HepG2 (cell line): ENCODE measurements around the gene DDX24. TPM values are rescaled to one million over a fixed set of nuclear protein-coding genes. Genes with fewer than 3 reads are reported as not detected.

ENCODE experiments used
- ARID5B ChIP-seq: IDR thresholded peaks from 2 replicates; pipeline ENCODE4 v1.4.0; 2020; ENCODE audit warnings: mild to moderate bottlenecking, missing genetic modification reagents
- CREM ChIP-seq, 2 experiments: sonication (generic) in 1 of 2; formaldehyde crosslinking in 1 of 2; IDR thresholded peaks; 2 replicates each; pipeline versions ENCODE4 v1.4.0 to v1.6.1; 2016 to 2020; ENCODE audit warnings: antibody characterized with exemption in 1 of 2, mild to moderate bottlenecking in 1 of 2, missing genetic modification reagents in 1 of 2
- DMTF1 ChIP-seq: sonication (generic); formaldehyde crosslinking; IDR thresholded peaks from 2 replicates; pipeline ENCODE4 v1.4.0; 2020; ENCODE audit warnings: mild to moderate bottlenecking, missing genetic modification reagents
- FOXK2 ChIP-seq: fragments of 450-650 bp; IDR thresholded peaks from 2 replicates; pipeline ENCODE4 v1.6.1; 2016
- HMG20B ChIP-seq: conservative IDR thresholded peaks from 2 replicates; pipeline ENCODE4 v1.6.1; 2016; ENCODE audit warnings: missing genetic modification reagents, missing compliant biosample characterization
- KAT7 ChIP-seq: IDR thresholded peaks from 2 replicates; pipeline ENCODE4 v1.6.1; 2018; ENCODE audit warnings: borderline replicate concordance, missing compliant biosample characterization
- RARG ChIP-seq: sonication (generic); formaldehyde crosslinking; IDR thresholded peaks from 2 replicates; pipeline ENCODE4 v1.4.0; 2020; ENCODE audit warnings: low read depth, mild to moderate bottlenecking, missing genetic modification reagents
- RORA ChIP-seq: sonication (generic); formaldehyde crosslinking; IDR thresholded peaks from 2 replicates; pipeline ENCODE4 v1.5.0; 2020; ENCODE audit warnings: mild to moderate bottlenecking, missing genetic modification reagents, moderate library complexity
- RXRB ChIP-seq: IDR thresholded peaks from 2 replicates; pipeline ENCODE4 v1.6.1; 2016; ENCODE audit warnings: borderline replicate concordance, missing genetic modification reagents, missing compliant biosample characterization
- THYN1 ChIP-seq: sonication (generic); formaldehyde crosslinking; IDR thresholded peaks from 2 replicates; pipeline ENCODE4 v1.8.1; 2023; ENCODE audit warnings: low read depth, mild to moderate bottlenecking, moderate library complexity, missing genetic modification reagents, borderline replicate concordance
- ZNF124 ChIP-seq: sonication (generic); formaldehyde crosslinking; IDR thresholded peaks from 2 replicates; pipeline ENCODE4 v1.4.0; 2020; ENCODE audit warnings: missing genetic modification reagents
- ZNF142 ChIP-seq: sonication (generic); formaldehyde crosslinking; IDR thresholded peaks from 2 replicates; pipeline ENCODE4 v1.4.0; 2020; ENCODE audit warnings: missing genetic modification reagents
- ZNF343 ChIP-seq: sonication (generic); formaldehyde crosslinking; IDR thresholded peaks from 2 replicates; pipeline ENCODE4 v1.4.0; 2020; ENCODE audit warnings: mild to moderate bottlenecking, missing genetic modification reagents
- ZNF496 ChIP-seq: sonication (generic); formaldehyde crosslinking; IDR thresholded peaks from 2 replicates; pipeline ENCODE4 v1.8.1; 2023; ENCODE audit warnings: mild to moderate bottlenecking, moderate library complexity, missing genetic modification reagents; ENCODE audit not compliant: insufficient replicate concordance
- polyA plus RNA-seq, 8 experiments: library from polyadenylated mRNA; depleted of rRNA in 3 of 8; stranded (reverse) in 7 of 8; unstranded in 1 of 8; fragments of >200 nt; fragmentation: Illumina TruSeq in 4 of 8; extraction: Trizol in 4 of 8; gene quantifications; 2 replicates each; pipeline versions ENCODE4 v1.2.1 to v1.2.3, GENCODE V29; 2011 to 2016; ENCODE audit warnings: low read depth in 4 of 8, missing spikeins in 1 of 8, mixed read lengths in 1 of 8; ENCODE audit not compliant: insufficient read depth in 1 of 8
- total RNA-seq, 5 experiments: library from RNA; depleted of rRNA; stranded (reverse); fragments of >200 nt; fragmentation: Illumina TruSeq; extraction: Trizol; gene quantifications; 2 replicates each; pipeline ENCODE4 v1.2.3, GENCODE V29; 2016; ENCODE audit warnings: low read depth in 1 of 5

DDX24 gene
- total and polyA plus RNA-seq, 2 of the 13 experiments (the other 11 are each of a cell fraction or from before 2014, with no cell fraction given) = 67.3 to 149 TPM

GRCh38 chr14:94026173-94026888, 54.7 kb downstream of the DDX24 start, which contains the start of gene OTUB2 (continued):
- peak; percentile 100 for TF ChIP-seq ZNF142 (CRISPR knock-in tag)
- no peak for TF ChIP-seq RORA (CRISPR knock-in tag)
- TF ChIP-seq DMTF1 (CRISPR knock-in tag) = no peak
- peak; percentile 24; the same call in 1 of the 2 replicates for TF ChIP-seq ARID5B (CRISPR knock-in tag)
- TF ChIP-seq CREM (IDR thresholded peaks at IDR 0.05) = peak; percentile 78
- no peak for TF ChIP-seq CREM (CRISPR knock-in tag; IDR thresholded peaks at IDR 0.05)
- no peak for TF ChIP-seq ZNF496 (CRISPR knock-in tag)
- no peak for TF ChIP-seq ZNF124 (CRISPR knock-in tag)
- no peak for TF ChIP-seq THYN1 (CRISPR knock-in tag)
- 0 out of 2 replicates have a peak, but pooled peaks have one; percentile 60 for TF ChIP-seq KAT7 (CRISPR knock-in tag)
- no peak for TF ChIP-seq RARG (CRISPR knock-in tag)
- TF ChIP-seq ZNF343 (CRISPR knock-in tag) = no peak
- no peak for TF ChIP-seq HMG20B (CRISPR knock-in tag)
- no peak for TF ChIP-seq FOXK2
- TF ChIP-seq RXRB = peak; percentile 41
